GM21825 (cell line): Measurements from ENCODE around the gene SLC2A2.

Experiments used
- ATAC-seq: cut with Tn5 transposase; IDR thresholded peaks from one replicate; pipeline ENCODE4 v1.9.1; 2021; ENCODE audit warnings: mild to moderate bottlenecking, moderate library complexity; ENCODE audit not compliant: unreplicated experiment

Gene SLC2A2

GRCh38 chr3:171038342-171038741 lies 11.8 kb upstream of the SLC2A2 start:
- no peak for ATAC-seq

- ATAC-seq, result no peak
Observed at GRCh38 chr3:171028779-171029232, 2.3 kb upstream of the SLC2A2 start.

GRCh38 chr3:171028025-171028778 lies 1.7 kb upstream of the SLC2A2 start:
- ATAC-seq, result no peak

- ATAC-seq, result no peak
Observed at GRCh38 chr3:171023566-171023965, 3.0 kb downstream of the SLC2A2 start.

GRCh38 chr3:171021377-171021776 lies 5.1 kb downstream of the SLC2A2 start:
- ATAC-seq, result no peak

GRCh38 chr3:171018156-171018935 lies 8.2 kb downstream of the SLC2A2 start:
- ATAC-seq, result no peak

GRCh38 chr3:171013822-171014748 lies 12.4 kb downstream of the SLC2A2 start:
- ATAC-seq, result no peak

- no peak for ATAC-seq
Observed at GRCh38 chr3:171011873-171012336, 14.6 kb downstream of the SLC2A2 start.

- ATAC-seq, result no peak
Observed at GRCh38 chr3:171011109-171011872, 15.2 kb downstream of the SLC2A2 start.

GRCh38 chr3:171007316-171007715 lies 19.2 kb downstream of the SLC2A2 start:
- no peak for ATAC-seq

- no peak for ATAC-seq
Observed at GRCh38 chr3:171005648-171006047, 20.9 kb downstream of the SLC2A2 start.

- no peak for ATAC-seq
Observed at GRCh38 chr3:171001957-171002694, 24.4 kb downstream of the SLC2A2 start.

- ATAC-seq, result no peak
Observed at GRCh38 chr3:171001250-171001893, 25.1 kb downstream of the SLC2A2 start.

GRCh38 chr3:171000281-171000680 lies 26.2 kb downstream of the SLC2A2 start:
- ATAC-seq, result no peak

GRCh38 chr3:170999737-171000242 lies 26.7 kb downstream of the SLC2A2 start:
- no peak for ATAC-seq

GRCh38 chr3:170997961-170998913 lies 28.3 kb downstream of the SLC2A2 start:
- no peak for ATAC-seq

- no peak for ATAC-seq
Observed at GRCh38 chr3:170992854-170993253, 33.7 kb downstream of the SLC2A2 start.

GRCh38 chr3:170991664-170992063 lies 34.9 kb downstream of the SLC2A2 start:
- ATAC-seq, result no peak
